ENCODE data around the gene SPINT1.

Gene SPINT1

DNA sequence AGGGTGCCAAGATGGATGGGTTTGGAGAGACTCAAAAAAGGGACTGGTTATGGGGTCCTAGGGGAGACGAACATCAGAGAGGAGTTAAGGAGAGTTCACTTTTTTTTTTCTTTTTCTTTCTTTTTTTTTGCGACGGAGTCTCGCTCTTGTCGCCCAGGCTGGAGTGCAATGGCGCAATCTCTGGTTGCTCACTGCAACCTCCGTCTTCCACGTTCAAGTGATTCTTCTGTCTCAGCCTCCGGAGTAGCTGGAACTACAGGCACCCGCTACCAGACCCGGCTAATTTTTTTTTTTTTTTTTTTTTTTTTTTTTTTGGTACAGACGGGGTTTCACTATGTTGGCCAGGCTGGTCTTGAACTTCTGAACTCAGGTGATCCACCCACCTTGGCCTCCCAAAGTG, 1.2 kb downstream of the SPINT1 start:
- no peaks in the 10 kb centered on the region for H3K27me3 ChIP-seq (ENCODE audit: control insufficient read depth, insufficient read depth, low read length)
- H3K9ac ChIP-seq: no peak overlapping the region
- H3K36me3 ChIP-seq (ENCODE audit: control insufficient read depth, insufficient read depth, low read length): no peaks in the 10 kb centered on the region
- no peaks in the 10 kb centered on the region for H3K9me3 ChIP-seq (ENCODE audit: control insufficient read depth, low read length)
- TF ChIP-seq, protein P1, sequence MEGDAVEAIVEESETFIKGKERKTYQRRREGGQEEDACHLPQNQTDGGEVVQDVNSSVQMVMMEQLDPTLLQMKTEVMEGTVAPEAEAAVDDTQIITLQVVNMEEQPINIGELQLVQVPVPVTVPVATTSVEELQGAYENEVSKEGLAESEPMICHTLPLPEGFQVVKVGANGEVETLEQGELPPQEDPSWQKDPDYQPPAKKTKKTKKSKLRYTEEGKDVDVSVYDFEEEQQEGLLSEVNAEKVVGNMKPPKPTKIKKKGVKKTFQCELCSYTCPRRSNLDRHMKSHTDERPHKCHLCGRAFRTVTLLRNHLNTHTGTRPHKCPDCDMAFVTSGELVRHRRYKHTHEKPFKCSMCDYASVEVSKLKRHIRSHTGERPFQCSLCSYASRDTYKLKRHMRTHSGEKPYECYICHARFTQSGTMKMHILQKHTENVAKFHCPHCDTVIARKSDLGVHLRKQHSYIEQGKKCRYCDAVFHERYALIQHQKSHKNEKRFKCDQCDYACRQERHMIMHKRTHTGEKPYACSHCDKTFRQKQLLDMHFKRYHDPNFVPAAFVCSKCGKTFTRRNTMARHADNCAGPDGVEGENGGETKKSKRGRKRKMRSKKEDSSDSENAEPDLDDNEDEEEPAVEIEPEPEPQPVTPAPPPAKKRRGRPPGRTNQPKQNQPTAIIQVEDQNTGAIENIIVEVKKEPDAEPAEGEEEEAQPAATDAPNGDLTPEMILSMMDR (IDR thresholded peaks at IDR 0.05): no peak
- peak overlapping the region; percentile 97 for H3K4me2 ChIP-seq (ENCODE audit: low read length)
- H2AFZ ChIP-seq: peak overlapping the region; percentile 74
- H3K79me2 ChIP-seq: peaks cover 16% of the 10 kb centered on the region
- peak overlapping the region; percentile 86 for H3K27ac ChIP-seq
- peak overlapping the region; percentile 88 for H3K4me3 ChIP-seq (ENCODE audit: low read depth, low read length)
- peaks cover 7% of the 10 kb centered on the region for H3K4me1 ChIP-seq

DNA sequence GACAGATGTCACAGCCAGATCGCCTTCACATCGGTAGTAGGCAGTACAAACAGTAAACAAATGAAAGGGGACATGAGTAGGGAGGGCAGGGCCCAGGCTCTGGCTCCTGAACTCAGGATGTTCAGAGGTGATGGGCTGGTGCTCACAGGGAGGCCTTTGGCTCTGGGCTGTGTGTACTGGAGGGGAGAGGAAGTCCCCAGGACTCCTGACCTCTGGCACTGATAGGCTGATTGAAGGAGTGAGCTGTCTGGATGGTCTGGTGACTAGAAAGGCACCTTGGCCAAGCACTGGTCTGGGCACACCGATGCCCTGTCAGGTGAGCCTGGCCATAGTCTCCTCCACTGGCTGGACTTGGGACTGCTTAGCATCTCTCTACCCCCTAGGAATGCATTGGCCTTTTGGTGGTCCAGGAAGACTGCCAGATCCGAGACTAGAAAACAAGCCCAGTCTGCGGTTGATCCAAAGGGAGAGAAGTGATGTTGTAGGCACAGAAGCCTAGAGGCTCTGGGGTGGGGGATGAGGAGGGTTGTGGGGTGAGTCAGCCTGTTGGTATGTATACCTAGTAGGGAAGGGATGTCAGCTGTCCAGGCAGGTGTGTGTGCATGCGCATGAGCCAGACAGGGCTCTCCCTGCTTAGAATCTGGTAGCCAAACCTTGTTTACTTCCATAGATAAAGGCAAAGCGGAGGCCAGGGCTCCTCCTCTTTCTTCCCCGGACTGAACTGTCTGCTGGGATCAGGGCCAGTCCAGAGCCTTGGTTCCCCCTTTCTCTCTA, 1.9 kb downstream of the SPINT1 start:
- Histone ChIP-seq H3K79me2 (peaks cover 16% of the 10 kb centered on the region), H3K27ac (peak overlapping the region; percentile 70), H3K4me3 (ENCODE audit: low read depth, low read length) (peak overlapping the region; percentile 88), H3K27me3 (ENCODE audit: control insufficient read depth, insufficient read depth, low read length) (no peaks in the 10 kb centered on the region), H3K9me3 (ENCODE audit: control insufficient read depth, low read length) (no peaks in the 10 kb centered on the region), H3K9ac (no peak overlapping the region), H3K36me3 (ENCODE audit: control insufficient read depth, insufficient read depth, low read length) (no peaks in the 10 kb centered on the region), H3K4me1 (peaks cover 7% of the 10 kb centered on the region), H2AFZ (no peak overlapping the region), H3K4me2 (ENCODE audit: low read length) (peak overlapping the region; percentile 97)
- TF ChIP-seq, protein P1 (IDR thresholded peaks at IDR 0.05): no peak

DNA sequence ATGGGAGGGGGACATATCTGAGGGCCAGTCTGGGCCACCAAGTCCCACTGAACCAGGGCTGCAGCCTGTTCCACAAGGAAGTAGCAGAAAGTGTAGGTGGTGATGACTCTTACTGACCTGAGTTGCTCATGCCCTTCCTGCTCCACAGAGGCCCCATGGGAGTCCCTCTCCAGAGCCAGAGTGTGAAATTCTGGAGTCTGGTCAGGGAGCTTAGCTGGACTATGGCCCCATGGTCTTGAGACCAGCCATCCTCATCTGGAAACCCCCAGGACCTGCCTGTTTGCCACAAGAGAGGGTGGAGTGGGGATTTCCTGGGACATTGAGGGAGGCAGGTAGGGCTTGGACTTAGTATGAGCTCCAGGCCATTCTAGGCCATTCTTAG, 3.0 kb downstream of the SPINT1 start:
- no peaks in the 10 kb centered on the region for H3K36me3 ChIP-seq (ENCODE audit: control insufficient read depth, insufficient read depth, low read length)
- peak overlapping the region; percentile 88 for H3K4me3 ChIP-seq (ENCODE audit: low read depth, low read length)
- no peak overlapping the region for H2AFZ ChIP-seq
- H3K4me1 ChIP-seq: peaks cover 7% of the 10 kb centered on the region
- peak overlapping the region; percentile 47 for H3K27ac ChIP-seq
- H3K79me2 ChIP-seq: peaks cover 15% of the 10 kb centered on the region
- peak overlapping the region; percentile 97 for H3K4me2 ChIP-seq (ENCODE audit: low read length)
- H3K9ac ChIP-seq: no peak overlapping the region
- H3K27me3 ChIP-seq (ENCODE audit: control insufficient read depth, insufficient read depth, low read length): no peaks in the 10 kb centered on the region
- TF ChIP-seq, protein P1 (IDR thresholded peaks at IDR 0.05): no peak
- H3K9me3 ChIP-seq (ENCODE audit: control insufficient read depth, low read length): no peaks in the 10 kb centered on the region

DNA sequence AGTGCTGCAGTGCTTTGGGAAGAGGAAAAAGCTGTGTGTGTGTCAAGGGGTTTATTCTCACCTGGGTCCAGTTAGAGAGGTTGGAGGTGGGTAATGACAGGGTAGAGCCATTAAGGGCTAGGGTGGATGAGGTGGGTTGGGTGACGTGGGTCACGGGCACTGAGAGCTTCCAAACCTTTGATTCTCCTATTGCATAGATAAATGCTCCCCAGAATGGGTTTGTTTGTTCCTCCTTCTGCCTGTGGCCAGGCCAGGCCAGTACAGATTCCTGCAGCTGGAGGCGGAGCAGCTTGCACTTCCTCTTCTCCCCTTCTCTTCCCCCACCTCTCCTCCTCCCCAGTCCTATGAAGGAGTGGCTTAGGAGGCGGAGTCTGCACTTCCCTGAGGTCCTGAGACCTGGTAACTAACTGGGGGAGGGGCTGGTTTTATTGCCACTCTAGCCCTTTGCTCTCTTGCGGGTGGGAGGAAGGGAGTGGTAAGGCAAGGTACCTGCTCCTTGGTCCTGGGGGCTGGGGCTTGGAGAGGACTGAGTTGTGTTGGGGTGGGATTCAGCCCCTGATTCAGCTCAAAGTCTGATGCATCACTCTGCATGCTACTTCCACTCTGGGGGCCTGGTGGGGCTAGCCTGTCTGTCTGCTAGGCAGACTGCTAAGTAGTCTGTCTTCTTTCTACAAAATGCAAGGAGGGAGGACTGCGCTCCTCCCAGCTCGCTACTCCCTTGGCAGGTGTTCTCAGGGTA, 3.5 kb downstream of the SPINT1 start:
- no peaks in the 10 kb centered on the region for H3K27me3 ChIP-seq (ENCODE audit: control insufficient read depth, insufficient read depth, low read length)
- no peaks in the 10 kb centered on the region for H3K9me3 ChIP-seq (ENCODE audit: control insufficient read depth, low read length)
- H3K27ac ChIP-seq: peak overlapping the region; percentile 47
- H3K79me2 ChIP-seq: peaks cover 14% of the 10 kb centered on the region
- no peaks in the 10 kb centered on the region for H3K36me3 ChIP-seq (ENCODE audit: control insufficient read depth, insufficient read depth, low read length)
- H3K4me3 ChIP-seq (ENCODE audit: low read depth, low read length): peak overlapping the region; percentile 39
- H3K4me1 ChIP-seq: peaks cover 7% of the 10 kb centered on the region
- H3K4me2 ChIP-seq (ENCODE audit: low read length): peak overlapping the region; percentile 97
- TF ChIP-seq, protein P1 (IDR thresholded peaks at IDR 0.05): no peak
- H3K9ac ChIP-seq: no peak overlapping the region
- H2AFZ ChIP-seq: no peak overlapping the region
